Activated CD8-positive, alpha-beta memory T cell treated with anti-CD3 and anti-CD28 coated beads, Interleukin-2, amount 50 U/mL, for 4 hours (primary cell): ENCODE data around the gene DOK3.
A peak's percentile ranks its signal among the peaks of the same experiment; 100 is the strongest.
"Not testable (repeated sequence)": the region's sequence is repeated elsewhere in the genome, so short reads cannot be mapped to it uniquely, and the experiment has no call there.

Source experiments
- DNase-seq: peaks from one replicate; pipeline ENCODE4 v3.0.0-alpha.2; 2020

The DOK3 gene

DNA sequence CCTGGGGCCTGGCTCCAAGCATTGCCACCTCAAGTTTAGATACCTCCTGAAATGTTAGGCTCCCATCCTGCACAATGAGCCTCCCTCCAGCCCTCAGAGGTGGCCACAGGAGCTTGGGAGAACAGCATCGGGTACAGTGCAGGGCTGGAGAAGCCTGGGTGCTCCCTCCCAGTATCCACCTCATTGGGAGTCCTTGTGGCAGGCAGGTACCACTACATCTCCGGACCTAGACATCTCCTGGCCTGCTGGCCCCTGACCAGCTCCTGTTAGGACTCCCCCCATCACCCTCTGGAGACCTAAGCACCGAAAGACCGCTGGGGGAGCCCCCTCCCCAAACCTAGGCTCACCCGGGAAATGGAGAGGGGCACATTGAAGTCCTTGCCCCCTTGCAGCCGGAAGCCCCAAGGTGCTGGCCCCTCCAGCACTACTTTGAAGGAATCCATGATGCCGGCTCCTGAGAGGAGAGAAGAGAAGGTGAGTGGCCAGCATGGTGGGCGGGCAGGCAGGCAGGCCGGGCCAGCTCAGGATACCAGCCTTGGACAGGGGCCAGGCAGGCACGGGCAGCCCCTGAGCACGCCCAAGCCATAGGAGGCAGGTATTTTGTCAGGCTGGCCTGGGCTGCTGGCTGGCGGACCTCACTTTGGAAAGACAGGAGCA, 13.4 kb downstream of the DOK3 start:
- DNase-seq, result no peak

DNA sequence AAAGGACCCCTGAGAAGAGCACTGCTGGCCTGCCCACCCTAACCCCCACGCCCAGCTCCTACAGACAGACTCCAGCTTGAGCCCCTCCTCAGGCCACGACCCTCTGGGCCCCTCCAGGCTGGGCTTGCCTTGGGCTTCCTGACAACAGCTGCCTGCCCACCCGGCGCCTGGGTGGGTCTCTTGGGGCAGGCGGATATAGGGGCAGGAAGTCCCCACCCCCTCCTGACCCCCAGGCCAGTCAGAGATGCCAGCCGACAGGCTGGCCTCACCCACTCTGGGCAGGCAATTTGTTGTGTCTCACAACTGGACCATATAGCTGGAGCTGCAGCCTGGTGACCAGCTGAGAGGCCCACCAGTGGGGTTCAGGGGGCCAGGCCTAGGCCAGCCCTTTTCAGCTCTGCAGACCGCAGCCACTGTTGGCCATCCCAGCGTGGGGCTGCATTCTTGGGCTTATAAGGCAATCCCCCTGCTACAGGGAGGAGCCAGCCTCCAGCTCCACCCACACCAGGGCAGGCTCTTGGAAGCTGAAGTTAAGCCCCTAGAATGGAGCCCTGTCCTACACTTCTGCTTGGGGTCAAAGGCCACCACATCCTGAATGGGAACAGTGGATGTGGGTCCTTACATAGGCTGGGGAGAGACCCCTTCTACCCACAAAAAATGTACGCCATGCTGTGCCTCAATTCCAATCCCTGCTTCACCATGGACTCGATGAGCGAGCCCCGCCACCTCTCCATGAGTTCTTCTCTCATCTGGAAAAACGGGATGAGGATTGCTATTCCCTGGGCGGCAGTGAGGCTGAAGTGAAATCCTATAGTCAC, 14.2 kb downstream of the DOK3 start:
- no peak for DNase-seq

DNA sequence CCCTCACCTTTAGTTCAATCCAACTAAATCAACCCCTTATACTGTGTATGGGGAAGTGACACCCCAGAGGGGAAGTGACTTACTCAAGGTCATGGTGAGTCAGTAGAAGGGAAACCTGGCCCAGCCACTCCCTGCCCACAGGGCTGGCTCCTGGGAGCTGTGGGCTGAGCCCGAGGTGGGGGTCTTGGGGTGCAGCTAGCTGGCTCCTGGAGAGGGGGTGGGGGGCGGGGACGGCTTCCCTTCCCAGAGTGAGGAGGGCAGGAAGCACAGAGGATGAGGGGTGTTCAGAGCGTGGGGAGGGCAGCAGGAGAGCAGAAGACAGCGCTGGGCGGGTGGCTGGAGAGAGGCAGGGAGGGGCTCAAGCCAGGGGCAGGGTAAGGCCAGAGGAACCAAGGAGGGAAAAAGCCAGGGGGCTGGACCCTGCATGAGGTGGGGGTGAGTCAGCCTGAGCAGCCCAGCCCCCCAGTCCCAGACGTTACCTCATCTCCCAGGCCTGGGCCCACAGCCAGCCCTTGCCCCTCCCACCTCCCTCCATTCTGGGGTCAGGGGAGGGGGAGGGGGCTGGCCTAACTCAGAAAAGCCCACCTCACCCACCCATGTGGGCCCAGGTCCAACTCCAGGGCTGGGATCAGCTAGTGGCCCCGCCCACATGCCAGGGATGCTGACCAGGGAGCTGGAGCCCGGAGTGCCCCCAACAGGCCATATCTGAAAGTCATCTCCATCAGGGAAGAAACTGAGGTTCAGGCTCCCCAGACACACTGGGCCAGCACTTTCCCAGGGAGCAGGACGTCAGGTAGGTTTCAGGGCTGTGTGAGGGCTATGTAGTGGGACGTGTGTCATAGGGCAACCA, 15.1 kb downstream of the DOK3 start:
- DNase-seq, result peak; percentile 43

- DNase-seq, result no peak
Observed at GRCh38 chr5:177493795-177494345, 15.8 kb downstream of the DOK3 start.

DNA sequence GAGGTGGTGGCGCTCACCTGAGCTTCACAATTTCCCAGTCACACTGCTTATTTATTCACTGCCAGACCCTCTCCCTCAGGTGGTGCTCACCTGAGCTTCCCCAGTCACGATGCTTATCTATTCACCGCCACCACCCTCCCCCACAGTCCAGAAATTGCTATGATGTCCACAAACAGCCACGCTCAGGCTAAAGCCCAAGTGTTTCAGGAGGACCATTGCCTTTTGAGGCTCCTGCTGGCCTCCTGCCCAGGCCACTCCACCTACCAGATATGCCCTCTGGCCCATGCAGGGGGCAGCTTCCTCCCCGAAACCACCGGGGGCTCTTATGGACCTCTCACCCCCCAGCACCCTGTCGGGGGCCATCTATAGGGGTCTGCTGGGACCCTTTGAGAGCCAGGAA, 16.8 kb downstream of the DOK3 start:
- DNase-seq, result no peak

DNA sequence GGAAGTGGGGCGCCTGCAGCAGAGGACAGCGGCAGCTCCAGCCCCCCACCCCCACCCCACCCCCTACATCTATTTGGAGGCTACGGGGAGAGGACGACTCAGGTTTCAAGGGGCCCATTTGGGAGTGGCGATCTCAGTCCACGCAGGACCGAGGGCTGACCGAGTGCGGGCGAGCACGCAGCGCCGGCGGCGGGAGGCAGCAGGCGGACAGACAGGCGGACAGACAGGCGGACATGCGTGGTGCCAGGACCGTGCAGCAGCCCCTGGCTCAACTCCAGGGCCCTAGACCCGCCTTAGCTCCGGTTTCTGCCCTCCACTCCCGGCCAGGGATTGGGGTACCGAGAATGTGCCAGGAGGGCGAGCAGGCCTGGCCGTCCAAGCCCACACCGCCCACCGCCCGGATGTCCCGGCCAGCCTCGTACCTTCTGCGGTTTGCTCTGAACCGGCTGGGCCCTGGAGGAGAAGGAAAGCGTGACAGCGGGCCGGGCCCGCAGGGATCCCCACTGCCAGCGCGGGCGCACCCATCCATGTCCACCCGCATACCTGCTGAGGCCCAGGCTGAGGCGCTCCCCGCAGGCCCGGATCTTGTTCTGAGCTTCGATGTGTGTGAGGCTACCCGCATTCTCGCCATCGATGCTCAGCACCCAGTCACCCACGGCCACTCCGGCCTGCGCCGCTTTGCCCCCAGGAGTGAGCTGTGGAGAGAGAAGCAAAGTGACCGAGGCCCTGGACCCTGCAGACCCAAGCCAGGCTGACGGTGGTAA, 17.5 kb downstream of the DOK3 start:
- DNase-seq, result no peak

- DNase-seq, result no peak
Observed at GRCh38 chr5:177491429-177491945, 18.1 kb downstream of the DOK3 start.

DNA sequence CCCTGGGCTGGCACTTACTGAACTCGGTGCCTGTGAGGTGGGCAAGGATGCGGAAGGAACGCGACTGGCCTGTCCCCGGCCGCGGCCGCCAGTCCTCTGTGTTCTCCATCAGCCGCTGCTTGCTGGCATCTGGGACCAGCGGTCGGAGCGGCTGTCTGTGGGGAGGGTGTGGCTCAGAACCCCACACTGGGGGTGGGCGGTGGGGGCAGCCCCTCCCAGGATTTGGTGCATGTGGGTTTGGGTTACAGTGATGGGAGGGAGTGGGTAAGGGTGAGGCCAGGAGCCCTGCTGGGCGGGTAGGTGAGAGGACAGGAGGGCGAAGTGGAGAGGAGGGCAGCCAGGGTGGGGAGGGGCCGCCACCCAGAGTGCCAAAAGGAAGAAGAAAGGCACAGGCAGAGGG, 18.6 kb downstream of the DOK3 start:
- no peak for DNase-seq

GRCh38 chr5:177490311-177490991, 19.2 kb downstream of the DOK3 start:
- DNase-seq, result no peak

DNA sequence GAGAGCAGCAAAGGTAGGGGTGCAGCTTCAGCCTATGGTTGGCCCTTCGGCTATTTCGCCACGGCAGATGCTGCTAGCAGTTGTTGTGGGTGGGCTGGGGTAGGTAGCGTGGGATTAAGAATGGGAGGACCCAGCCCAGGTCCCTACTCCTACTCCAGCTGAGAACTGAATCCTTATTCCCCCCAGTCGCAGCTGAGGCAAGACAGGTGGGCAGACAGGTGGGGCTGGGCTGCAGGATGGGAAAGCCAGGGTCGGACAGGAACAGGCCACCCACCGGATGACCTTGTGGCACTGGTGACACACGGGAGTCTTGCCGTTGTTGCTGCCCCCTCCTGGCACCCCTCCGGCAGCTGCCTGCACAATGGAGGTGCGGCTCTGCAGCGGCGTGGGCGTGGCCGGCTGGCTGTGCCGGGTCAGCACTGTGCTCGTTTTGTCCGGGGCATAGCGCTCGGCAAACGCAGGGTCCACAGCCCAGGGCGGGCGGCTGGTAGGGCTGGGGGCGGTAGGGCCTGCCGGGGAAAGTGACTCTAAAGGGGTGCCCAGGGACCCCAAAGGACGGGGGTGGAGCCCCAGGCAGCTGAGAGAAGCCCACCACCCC, 20.4 kb downstream of the DOK3 start:
- no peak for DNase-seq

GRCh38 chr5:177487975-177488374, 21.7 kb downstream of the DOK3 start:
- no peak for DNase-seq

DNA sequence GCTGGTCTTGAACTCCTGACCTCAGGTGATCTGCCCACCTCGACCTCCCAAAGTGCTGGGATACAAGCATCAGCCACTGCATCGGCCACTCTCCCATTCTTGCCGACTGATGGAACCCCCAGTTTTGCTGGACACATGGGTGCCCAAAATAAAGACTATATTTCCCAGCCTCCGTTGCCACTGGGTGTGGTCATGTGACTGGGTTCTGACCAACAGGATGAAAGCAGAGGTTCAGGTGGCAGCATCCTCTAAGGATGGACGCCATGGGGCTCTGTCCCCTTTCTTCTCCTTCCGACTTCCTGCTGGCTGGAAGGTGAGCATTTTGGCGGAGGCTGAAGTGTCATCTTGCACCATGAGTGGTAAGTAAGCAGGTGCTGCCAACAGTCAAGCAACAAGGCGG, 22.5 kb downstream of the DOK3 start:
- DNase-seq, result no peak

GRCh38 chr5:177486256-177486655, 23.4 kb downstream of the DOK3 start:
- DNase-seq, result no peak

- DNase-seq, result not testable (repeated sequence)
Observed at GRCh38 chr5:177485753-177486152, 23.9 kb downstream of the DOK3 start.

GRCh38 chr5:177484902-177485549, 24.6 kb downstream of the DOK3 start:
- DNase-seq, result no peak

DNA sequence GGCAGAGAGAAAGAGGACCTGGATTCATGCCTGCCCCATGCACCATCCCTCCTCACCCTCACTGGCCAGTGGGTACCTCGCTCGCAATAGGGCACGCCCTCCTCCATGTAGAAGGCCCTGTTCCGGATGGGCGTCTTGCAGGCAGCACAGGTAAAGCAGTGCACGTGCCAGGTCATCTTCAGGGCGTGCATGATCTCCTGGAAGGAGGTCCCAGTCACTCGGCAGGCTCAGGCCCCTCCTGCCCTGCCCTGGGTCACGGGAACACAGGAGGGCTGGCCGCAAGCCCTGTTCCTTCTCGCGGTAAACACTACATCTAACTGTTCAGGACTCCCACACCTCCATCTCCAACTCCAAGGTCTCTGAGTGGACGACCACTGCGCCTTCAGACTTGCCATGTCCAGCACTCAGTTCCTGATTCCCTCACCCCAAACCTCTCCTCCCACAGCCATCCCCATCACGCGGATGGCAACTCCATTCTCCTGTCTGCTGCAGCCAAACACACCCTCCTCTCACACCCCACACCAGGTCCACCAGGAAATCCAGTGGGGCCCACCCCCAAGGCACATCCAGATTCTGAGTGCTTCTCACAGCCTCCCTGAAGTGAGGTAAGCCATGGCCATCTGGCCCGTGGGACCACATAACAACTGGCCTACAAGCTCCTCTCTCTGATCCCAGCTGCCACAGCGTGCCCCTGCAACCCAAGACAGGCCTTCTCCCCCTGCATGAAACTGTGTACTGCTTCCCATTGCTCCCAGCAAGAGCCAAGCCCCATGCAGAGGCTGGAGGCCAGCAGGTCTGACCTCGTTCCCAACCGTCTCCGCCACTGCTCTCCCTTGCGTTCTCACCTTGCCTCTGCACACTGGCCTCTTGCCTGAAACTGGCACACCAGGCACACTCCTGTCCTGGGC, 25.4 kb downstream of the DOK3 start:
- no peak for DNase-seq

- no peak for DNase-seq
Observed at GRCh38 chr5:177483042-177483441, 26.6 kb downstream of the DOK3 start.

- DNase-seq, result no peak
Observed at GRCh38 chr5:177482359-177482795, 27.2 kb downstream of the DOK3 start.

GRCh38 chr5:177479774-177480173, 29.9 kb downstream of the DOK3 start:
- no peak for DNase-seq
